ENCODE data around the gene IL1R1.

DNA sequence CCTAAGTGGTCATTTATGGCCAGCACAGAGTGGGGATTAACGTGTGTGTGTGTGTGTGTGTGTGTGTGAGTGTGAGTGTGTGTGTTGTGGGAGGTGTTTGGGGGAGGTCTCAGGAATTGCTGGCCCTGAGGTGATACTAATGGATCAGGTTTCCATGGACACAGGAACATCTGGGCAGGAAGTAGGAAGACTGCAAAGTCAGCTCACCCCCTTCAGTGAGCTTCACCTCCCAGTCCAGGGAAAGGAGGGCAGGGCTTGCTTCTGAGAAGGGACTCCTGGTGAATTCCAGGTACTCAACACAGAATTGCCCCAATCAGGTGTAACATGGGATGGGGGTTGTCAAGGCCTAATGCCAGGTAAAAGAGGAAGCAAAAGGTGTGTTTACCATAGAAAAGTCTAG, 30.3 kb upstream of the IL1R1 start:
- no peak for TF ChIP-seq POLR2A (IDR thresholded peaks at IDR 0.05)
- no peak for TF ChIP-seq CTCF (IDR thresholded peaks at IDR 0.05)
- no peak for TF ChIP-seq POLR2AphosphoS5 (IDR thresholded peaks at IDR 0.05)

Data from prostate gland (tissue), 2 donors.